ENCODE data around the gene KRAS. TPM values are rescaled to one million over a fixed set of nuclear protein-coding genes. Genes with fewer than 3 reads are reported as not detected.

The KRAS gene
- total RNA-seq, 1 experiment from 2014 or later: 47.5 TPM

GRCh38 chr12:25236190-25236589 is 14.5 kb downstream of the KRAS start:
- no peak overlapping the region for H4K91ac ChIP-seq (ENCODE audit: insufficient read length, low read depth, low read length)
- Mint-ChIP-seq H3K4me3 (no peak overlapping the region), H3K36me3 (ENCODE audit: insufficient read depth in 1 of 3, low read depth in 3 of 3) (peaks cover 12 to 50% (median 20%) of the 10 kb centered on the region in 3 experiments; a peak in 6 of 7 replicates), H3K27me3 (ENCODE audit: low read depth) (no peaks in the 10 kb centered on the region), H3K4me1 (no peaks in the 10 kb centered on the region; a peak in 1 of 4 replicates), H3K27ac (peak overlapping the region in 1 of 3 experiments; percentile 22; a peak in 1 of 7 replicates), H3K9me3 (no peaks in the 10 kb centered on the region)
- H2AFZ ChIP-seq (ENCODE audit: low read length): no peak overlapping the region
- no peak for TF ChIP-seq CTCF (conservative IDR thresholded peaks at IDR 0.05)
- H3K4me1 ChIP-seq (ENCODE audit: insufficient read depth, low read length): no peaks in the 10 kb centered on the region
- H3T11ph ChIP-seq (ENCODE audit: low read length): no peak overlapping the region
- no peaks in the 10 kb centered on the region for H3K27me3 ChIP-seq (ENCODE audit: insufficient read depth, low read length)
- H4K20me1 ChIP-seq (ENCODE audit: control insufficient read depth, insufficient read depth, insufficient read length): no peaks in the 10 kb centered on the region
- no peaks in the 10 kb centered on the region for H3K23me2 ChIP-seq (ENCODE audit: insufficient read length, low read depth, low read length, poor library complexity, severe bottlenecking)
- H3K4ac ChIP-seq (ENCODE audit: low read depth, low read length): no peak overlapping the region
- H3K14ac ChIP-seq (ENCODE audit: insufficient read depth, low read length): no peak overlapping the region
- no peak overlapping the region for H2BK120ac ChIP-seq (ENCODE audit: low read depth, low read length, poor library complexity, severe bottlenecking)
- H2BK5ac ChIP-seq (ENCODE audit: insufficient read length, low read length): no peak overlapping the region
- no CpG with 5 or more reads among the region's 1 CpG for WGBS (ENCODE audit: extremely low coverage, insufficient read length, low lambda C conversion rate)
- no peak overlapping the region for H2AK5ac ChIP-seq (ENCODE audit: insufficient read length, low read length)
- no peaks in the 10 kb centered on the region for H3K9me3 ChIP-seq (ENCODE audit: control insufficient read depth, low read depth, low read length)
- H3K18ac ChIP-seq (ENCODE audit: insufficient read length, low read depth, low read length): no peak overlapping the region
- H3K9ac ChIP-seq (ENCODE audit: extremely low read depth, insufficient read length, low read length): no peak overlapping the region
- no peak overlapping the region for H4K5ac ChIP-seq (ENCODE audit: insufficient read length, low read depth, low read length)
- H3K79me2 ChIP-seq (ENCODE audit: insufficient read depth, low read length): peaks cover 3% of the 10 kb centered on the region; the same call in 1 of the 2 replicates
- no peak overlapping the region for H3K27ac ChIP-seq (ENCODE audit: insufficient read length, low read depth, low read length)
- no peaks in the 10 kb centered on the region for H3K79me1 ChIP-seq (ENCODE audit: insufficient read depth, low read depth, low read length, poor library complexity, severe bottlenecking)
- no peak for DNase-seq
- no peak overlapping the region for H2BK20ac ChIP-seq (ENCODE audit: low read depth, low read length, poor library complexity, severe bottlenecking)
- no peak overlapping the region for H2BK15ac ChIP-seq (ENCODE audit: low read depth, low read length)
- no peak overlapping the region for H3K23ac ChIP-seq (ENCODE audit: insufficient read length, low read depth, low read length)
- no peak overlapping the region for H4K8ac ChIP-seq (replicated peaks; ENCODE audit: insufficient read length, low read depth, low read length)
- no peak overlapping the region for H2BK12ac ChIP-seq (ENCODE audit: insufficient read length, low read depth, low read length)
- H3K4me2 ChIP-seq (ENCODE audit: insufficient read depth, insufficient read length, low read length): no peak overlapping the region
- no peak overlapping the region for H3K56ac ChIP-seq (ENCODE audit: insufficient read length, low read depth, low read length)
